Measurements from ENCODE around the gene CERK.

DNA sequence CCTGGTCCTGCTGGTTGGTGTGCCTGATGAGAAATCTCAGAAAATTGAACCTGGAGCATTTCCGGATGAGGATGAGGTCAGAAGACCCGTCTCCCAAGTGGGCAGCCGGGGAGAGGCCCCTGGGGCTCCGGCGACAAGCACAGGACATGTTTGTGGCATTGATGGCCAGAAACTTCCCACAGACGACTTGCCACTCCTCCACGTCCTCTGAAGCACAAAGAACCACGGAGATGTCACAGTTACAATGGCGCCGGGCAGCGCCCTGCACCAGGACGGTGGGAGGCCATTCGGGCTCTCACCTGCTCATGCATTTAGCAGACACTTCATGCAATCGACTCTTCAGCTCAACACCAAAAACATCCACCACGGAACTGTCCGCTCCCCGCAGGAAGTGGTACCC is 46.5 kb downstream of the CERK start:
- TF ChIP-seq EP300 (conservative IDR thresholded peaks at IDR 0.05; ENCODE audit: poor library complexity, severe bottlenecking): no peak
- no peak for TF ChIP-seq POLR2AphosphoS5 (IDR thresholded peaks at IDR 0.05)
- TF ChIP-seq, protein P1, sequence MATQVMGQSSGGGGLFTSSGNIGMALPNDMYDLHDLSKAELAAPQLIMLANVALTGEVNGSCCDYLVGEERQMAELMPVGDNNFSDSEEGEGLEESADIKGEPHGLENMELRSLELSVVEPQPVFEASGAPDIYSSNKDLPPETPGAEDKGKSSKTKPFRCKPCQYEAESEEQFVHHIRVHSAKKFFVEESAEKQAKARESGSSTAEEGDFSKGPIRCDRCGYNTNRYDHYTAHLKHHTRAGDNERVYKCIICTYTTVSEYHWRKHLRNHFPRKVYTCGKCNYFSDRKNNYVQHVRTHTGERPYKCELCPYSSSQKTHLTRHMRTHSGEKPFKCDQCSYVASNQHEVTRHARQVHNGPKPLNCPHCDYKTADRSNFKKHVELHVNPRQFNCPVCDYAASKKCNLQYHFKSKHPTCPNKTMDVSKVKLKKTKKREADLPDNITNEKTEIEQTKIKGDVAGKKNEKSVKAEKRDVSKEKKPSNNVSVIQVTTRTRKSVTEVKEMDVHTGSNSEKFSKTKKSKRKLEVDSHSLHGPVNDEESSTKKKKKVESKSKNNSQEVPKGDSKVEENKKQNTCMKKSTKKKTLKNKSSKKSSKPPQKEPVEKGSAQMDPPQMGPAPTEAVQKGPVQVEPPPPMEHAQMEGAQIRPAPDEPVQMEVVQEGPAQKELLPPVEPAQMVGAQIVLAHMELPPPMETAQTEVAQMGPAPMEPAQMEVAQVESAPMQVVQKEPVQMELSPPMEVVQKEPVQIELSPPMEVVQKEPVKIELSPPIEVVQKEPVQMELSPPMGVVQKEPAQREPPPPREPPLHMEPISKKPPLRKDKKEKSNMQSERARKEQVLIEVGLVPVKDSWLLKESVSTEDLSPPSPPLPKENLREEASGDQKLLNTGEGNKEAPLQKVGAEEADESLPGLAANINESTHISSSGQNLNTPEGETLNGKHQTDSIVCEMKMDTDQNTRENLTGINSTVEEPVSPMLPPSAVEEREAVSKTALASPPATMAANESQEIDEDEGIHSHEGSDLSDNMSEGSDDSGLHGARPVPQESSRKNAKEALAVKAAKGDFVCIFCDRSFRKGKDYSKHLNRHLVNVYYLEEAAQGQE (IDR thresholded peaks at IDR 0.05; ENCODE audit: borderline replicate concordance): no peak
- TF ChIP-seq, protein P2, sequence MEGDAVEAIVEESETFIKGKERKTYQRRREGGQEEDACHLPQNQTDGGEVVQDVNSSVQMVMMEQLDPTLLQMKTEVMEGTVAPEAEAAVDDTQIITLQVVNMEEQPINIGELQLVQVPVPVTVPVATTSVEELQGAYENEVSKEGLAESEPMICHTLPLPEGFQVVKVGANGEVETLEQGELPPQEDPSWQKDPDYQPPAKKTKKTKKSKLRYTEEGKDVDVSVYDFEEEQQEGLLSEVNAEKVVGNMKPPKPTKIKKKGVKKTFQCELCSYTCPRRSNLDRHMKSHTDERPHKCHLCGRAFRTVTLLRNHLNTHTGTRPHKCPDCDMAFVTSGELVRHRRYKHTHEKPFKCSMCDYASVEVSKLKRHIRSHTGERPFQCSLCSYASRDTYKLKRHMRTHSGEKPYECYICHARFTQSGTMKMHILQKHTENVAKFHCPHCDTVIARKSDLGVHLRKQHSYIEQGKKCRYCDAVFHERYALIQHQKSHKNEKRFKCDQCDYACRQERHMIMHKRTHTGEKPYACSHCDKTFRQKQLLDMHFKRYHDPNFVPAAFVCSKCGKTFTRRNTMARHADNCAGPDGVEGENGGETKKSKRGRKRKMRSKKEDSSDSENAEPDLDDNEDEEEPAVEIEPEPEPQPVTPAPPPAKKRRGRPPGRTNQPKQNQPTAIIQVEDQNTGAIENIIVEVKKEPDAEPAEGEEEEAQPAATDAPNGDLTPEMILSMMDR (IDR thresholded peaks at IDR 0.05; ENCODE audit: poor library complexity, severe bottlenecking): no peak
- TF ChIP-seq SMC3 (conservative IDR thresholded peaks at IDR 0.05; ENCODE audit: poor library complexity): no peak
